SHP77 (cell line): ENCODE measurements around the gene DIRAS2.

Experiments
- DNase-seq, 2 experiments: peaks; one replicate each; lab custom pipeline; 2025; lab: John Stamatoyannopoulos, UW

DIRAS2 gene

DNA sequence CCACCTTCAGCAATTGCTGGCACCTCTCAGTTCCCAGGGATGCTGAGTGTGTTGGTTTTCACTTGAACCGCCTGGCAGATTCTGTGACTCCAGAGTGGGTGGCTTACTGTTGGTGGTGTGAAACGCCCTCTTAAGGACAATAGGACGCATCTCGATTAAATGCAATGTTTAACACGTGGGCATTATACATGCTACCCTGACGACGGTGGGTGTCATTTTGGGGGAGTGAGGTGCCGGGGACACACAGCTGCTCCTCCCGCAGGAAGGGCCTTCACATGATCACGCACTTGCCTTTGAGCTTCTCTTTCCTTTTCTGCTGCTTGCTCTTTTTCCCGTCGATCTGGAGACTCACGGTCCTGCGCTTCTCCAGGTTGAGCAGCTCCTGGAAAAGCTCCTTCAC is 29.7 kb downstream of the DIRAS2 start:
- no peak for DNase-seq

DNA sequence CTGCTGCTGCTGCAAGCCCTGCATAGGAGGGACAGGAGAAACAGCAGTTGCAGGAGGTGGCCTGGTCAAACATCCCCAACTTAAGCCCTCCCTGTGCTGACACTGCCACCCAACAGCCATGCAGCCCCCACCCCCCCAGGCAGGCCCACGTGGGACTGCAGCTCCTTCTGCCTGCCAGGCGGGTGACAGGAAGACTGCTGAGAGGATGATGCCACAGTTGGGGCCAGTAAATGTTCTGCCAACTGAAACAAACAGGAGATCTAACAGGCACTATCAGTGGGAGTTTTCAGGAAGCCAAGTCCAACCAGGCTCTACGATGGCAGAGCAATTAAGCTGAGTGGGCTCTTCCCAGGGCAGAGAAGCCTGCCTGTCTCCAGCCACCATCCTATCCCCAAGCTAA is 31.1 kb downstream of the DIRAS2 start:
- DNase-seq = no peak

DNA sequence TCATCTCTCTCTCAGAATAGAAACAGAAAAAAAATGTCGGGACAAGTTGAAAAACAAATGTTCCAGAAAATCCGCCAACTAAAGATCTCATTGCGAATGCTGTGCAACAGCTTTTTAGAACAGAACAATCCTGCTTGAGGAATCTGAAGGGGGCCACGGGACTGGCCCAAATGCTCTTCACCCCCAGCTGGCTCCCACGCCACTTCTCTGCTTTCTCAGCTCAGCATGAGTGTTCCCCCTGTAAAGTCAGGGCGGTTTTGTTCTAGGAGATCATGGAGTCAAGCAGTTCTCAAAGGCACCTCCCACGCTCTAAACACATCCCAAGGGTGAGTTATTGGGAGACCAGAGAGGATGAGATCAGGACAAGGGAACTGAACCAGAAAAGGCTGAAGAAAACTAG is 31.5 kb downstream of the DIRAS2 start:
- no peak for DNase-seq

- DNase-seq = no peak
These were observed 34.7 kb downstream of the DIRAS2 start for GRCh38 chr9:90607701-90608516.

GRCh38 chr9:90600029-90600428 is 42.6 kb downstream of the DIRAS2 start:
- no peak for DNase-seq

- no peak for DNase-seq
These were observed 44.4 kb downstream of the DIRAS2 start for GRCh38 chr9:90598191-90598590.

- no peak for DNase-seq
These were observed 49.0 kb downstream of the DIRAS2 start for GRCh38 chr9:90593646-90594045.

DNA sequence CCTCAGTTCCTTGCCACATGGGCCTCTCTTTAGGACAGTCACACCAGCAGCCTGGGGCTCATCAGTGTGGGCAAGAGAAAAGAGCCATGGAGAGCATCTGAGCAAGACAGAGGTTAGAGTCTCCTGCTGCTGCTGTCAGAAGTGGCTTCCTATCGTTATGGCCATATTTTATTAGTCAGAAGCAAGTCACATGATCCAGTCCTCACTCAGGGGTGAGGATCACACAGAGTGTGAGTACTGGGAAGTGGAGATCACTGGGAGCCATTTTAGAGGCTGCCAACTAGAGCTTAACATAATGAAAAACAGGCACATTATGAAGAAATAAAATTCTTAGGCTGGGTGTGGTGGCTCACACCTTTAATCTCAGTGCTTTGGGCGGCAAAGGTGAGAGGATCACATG is 62.0 kb downstream of the DIRAS2 start:
- no peak for DNase-seq

DNA sequence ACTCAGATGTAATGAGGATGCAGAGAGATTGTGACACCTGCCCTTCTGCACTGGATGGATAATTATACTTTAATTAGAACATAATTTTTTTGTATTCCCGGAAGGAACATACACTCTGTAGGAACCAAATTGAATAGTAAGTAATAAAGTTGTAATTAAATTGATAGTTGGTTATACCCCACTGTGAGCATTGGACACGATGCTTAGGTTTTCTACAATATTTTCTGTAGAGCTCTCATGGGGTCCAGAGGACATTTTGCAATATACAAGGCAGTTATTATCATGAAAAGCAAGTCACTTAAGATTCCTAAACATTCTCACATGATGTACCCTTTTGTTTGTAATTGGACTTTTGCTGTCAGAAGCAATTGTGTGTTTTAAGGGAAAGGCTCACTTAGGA is 63.4 kb downstream of the DIRAS2 start:
- no peak for DNase-seq

- no peak for DNase-seq
These were observed 64.4 kb downstream of the DIRAS2 start for GRCh38 chr9:90578126-90578815.

DNA sequence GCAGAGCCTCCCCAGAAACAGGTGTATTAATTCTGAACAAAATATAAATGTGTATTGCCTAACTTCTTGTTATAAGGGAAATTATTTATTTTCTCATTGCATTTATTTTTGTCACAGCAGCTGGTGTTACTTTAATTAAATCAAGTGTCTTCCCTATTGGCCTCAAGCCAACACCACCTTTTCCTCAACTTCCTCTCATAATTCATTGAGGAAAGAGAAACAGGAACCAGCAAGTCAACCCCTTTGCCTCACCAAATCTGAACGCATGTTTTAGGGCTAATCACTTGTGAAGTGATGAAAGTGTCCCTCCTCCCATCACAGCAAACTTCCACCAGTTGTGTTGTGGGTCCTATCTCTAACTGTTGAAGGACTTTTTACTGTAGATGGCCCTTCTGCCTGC is 73.1 kb downstream of the DIRAS2 start:
- no peak for DNase-seq

GRCh38 chr9:90568667-90569066 is 74.0 kb downstream of the DIRAS2 start:
- DNase-seq = no peak

DNA sequence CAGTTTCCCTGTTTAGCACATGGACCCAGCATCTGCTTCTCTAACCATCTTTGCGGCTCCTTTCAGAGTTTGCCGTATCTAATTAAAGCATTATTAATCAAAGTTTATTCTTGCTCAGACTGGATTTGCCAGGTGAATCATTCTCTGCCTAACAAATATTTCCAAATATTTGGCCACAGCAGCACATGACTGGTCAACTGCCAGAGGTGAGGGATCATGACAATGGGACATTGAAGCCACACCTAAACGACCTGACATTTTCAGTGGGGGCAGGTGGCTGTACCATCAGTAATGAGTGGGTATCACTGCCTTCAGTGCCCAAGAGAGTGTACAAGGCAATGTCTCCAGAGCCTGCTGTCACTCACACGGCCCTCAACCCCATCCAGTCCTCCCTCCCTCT is 80.4 kb downstream of the DIRAS2 start:
- DNase-seq = no peak
